Central memory CD8-positive, alpha-beta T cell (primary cell): Measurements from ENCODE around the gene OR6C75.
"Not testable (repeated sequence)": the region's sequence is repeated elsewhere in the genome, so short reads cannot be mapped to it uniquely, and the experiment has no call there.

Experiments
- ATAC-seq: fragments of 150-1000 bp; cut with Tn5 transposase; replicated peaks from 2 replicates; pipeline ENCODE4 v1.10.0; 2022; ENCODE audit warnings: mild to moderate bottlenecking, moderate FRiP score, moderate number of reproducible peaks; ENCODE audit not compliant: poor library complexity, severe bottlenecking; ENCODE audit errors: extremely low read depth
- DNase-seq, 2 donors: peaks; one replicate each; pipeline ENCODE4 v3.0.0; 2021; ENCODE audit warnings: low spot score in 2 of 2
- H3K27ac Mint-ChIP-seq: one replicate; pipeline ENCODE4 v1.8.0; 2022; ENCODE audit warnings: low read depth, mild to moderate bottlenecking, moderate library complexity, mixed read lengths
- H3K27me3 Mint-ChIP-seq: one replicate; pipeline ENCODE4 v1.8.0; 2022; ENCODE audit warnings: mixed read lengths
- H3K36me3 Mint-ChIP-seq: one replicate; pipeline ENCODE4 v1.8.0; 2022; ENCODE audit warnings: mild to moderate bottlenecking, moderate library complexity, mixed read lengths; ENCODE audit not compliant: insufficient read depth
- H3K4me1 Mint-ChIP-seq: one replicate; pipeline ENCODE4 v1.8.0; 2022; ENCODE audit warnings: mixed read lengths
- H3K4me3 Mint-ChIP-seq: one replicate; pipeline ENCODE4 v1.8.0; 2022; ENCODE audit warnings: mild to moderate bottlenecking, moderate library complexity, mixed read lengths
- H3K9me3 Mint-ChIP-seq: one replicate; pipeline ENCODE4 v1.8.0; 2022; ENCODE audit warnings: mixed read lengths

OR6C75 gene

GRCh38 chr12:55362675-55363074 is at the start of gene OR6C75:
TSS of gene OR6C75 (plus strand) at chr12:55362975. CDS start at chr12:55365111, 2,136 bp downstream.
- Mint-ChIP-seq H3K4me1 (no peaks in the 10 kb centered on the region), H3K4me3 (no peak within 1 kb of the TSS), H3K9me3 (no peaks in the 10 kb centered on the region), H3K27ac (no peak within 1 kb of the TSS), H3K27me3 (peaks cover 40% of the 10 kb centered on the region), H3K36me3 (peaks cover 1% of the 10 kb centered on the region)
- DNase-seq (no peak), ATAC-seq (no peak)

GRCh38 chr12:55314043-55314442 is 48.7 kb upstream of the OR6C75 start, which contains the start of gene OR6C1:
TSS of gene OR6C1 (plus strand) at chr12:55314343. CDS start at chr12:55320600, 6,257 bp downstream.
- Mint-ChIP-seq H3K36me3 (no peaks in the 10 kb centered on the region), H3K4me1 (no peaks in the 10 kb centered on the region), H3K27me3 (peaks cover 52% of the 10 kb centered on the region), H3K9me3 (no peaks in the 10 kb centered on the region), H3K27ac (no peak within 1 kb of the TSS), H3K4me3 (no peak within 1 kb of the TSS)
- ATAC-seq (no peak), DNase-seq (no peak)

- Mint-ChIP-seq H3K27me3 (peaks cover 58% of the 10 kb centered on the region), H3K9me3 (no peaks in the 10 kb centered on the region), H3K36me3 (no peaks in the 10 kb centered on the region), H3K4me3 (no peak overlapping the region), H3K4me1 (no peaks in the 10 kb centered on the region), H3K27ac (no peak overlapping the region)
- no peak for DNase-seq
- no peak for ATAC-seq
These were observed 42.6 kb upstream of the OR6C75 start for GRCh38 chr12:55320201-55320600.

GRCh38 chr12:55325801-55326200 is 37.0 kb upstream of the OR6C75 start:
- H3K4me1 Mint-ChIP-seq, H3K36me3 Mint-ChIP-seq, H3K4me3 Mint-ChIP-seq, H3K27ac Mint-ChIP-seq, ATAC-seq, DNase-seq, H3K9me3 Mint-ChIP-seq: not testable (repeated sequence)
- peaks cover 42% of the 10 kb centered on the region for H3K27me3 Mint-ChIP-seq

GRCh38 chr12:55330446-55330845 is 32.3 kb upstream of the OR6C75 start, which contains the start of gene OR6C3:
TSS of gene OR6C3 (plus strand) at chr12:55330746. CDS start at chr12:55331701, 955 bp downstream.
- no peak for DNase-seq
- no peaks in the 10 kb centered on the region for H3K9me3 Mint-ChIP-seq

GRCh38 chr12:55336002-55336401 is 26.8 kb upstream of the OR6C75 start:
- peaks cover 51% of the 10 kb centered on the region for H3K27me3 Mint-ChIP-seq
- DNase-seq: no peak
- H3K36me3 Mint-ChIP-seq: no peaks in the 10 kb centered on the region
- H3K4me1 Mint-ChIP-seq: no peaks in the 10 kb centered on the region
- H3K4me3 Mint-ChIP-seq: no peak overlapping the region
- no peak overlapping the region for H3K27ac Mint-ChIP-seq
- H3K9me3 Mint-ChIP-seq: no peaks in the 10 kb centered on the region
- ATAC-seq: no peak

More at GRCh38 chr12:55330446-55330845, 32.3 kb upstream of the OR6C75 start, which contains the start of gene OR6C3:
- H3K4me3 Mint-ChIP-seq: no peak within 1 kb of the TSS
- H3K36me3 Mint-ChIP-seq: no peaks in the 10 kb centered on the region
- H3K27ac Mint-ChIP-seq: no peak within 1 kb of the TSS
- ATAC-seq: no peak
- H3K27me3 Mint-ChIP-seq: peaks cover 35% of the 10 kb centered on the region
- H3K4me1 Mint-ChIP-seq: no peaks in the 10 kb centered on the region

- DNase-seq: not testable (repeated sequence)
- H3K27me3 Mint-ChIP-seq: peaks cover 46% of the 10 kb centered on the region
These were observed 7.4 kb upstream of the OR6C75 start for GRCh38 chr12:55355338-55355737.

GRCh38 chr12:55365086-55365485 is 2.3 kb downstream of the OR6C75 start:
- Mint-ChIP-seq H3K4me1 (no peaks in the 10 kb centered on the region), H3K36me3 (peaks cover 1% of the 10 kb centered on the region)

More at GRCh38 chr12:55355338-55355737, 7.4 kb upstream of the OR6C75 start:
- ATAC-seq, H3K4me1 Mint-ChIP-seq, H3K36me3 Mint-ChIP-seq, H3K4me3 Mint-ChIP-seq, H3K9me3 Mint-ChIP-seq, H3K27ac Mint-ChIP-seq: not testable (repeated sequence)

GRCh38 chr12:55372521-55372920 is 9.7 kb downstream of the OR6C75 start:
- Mint-ChIP-seq H3K9me3 (no peaks in the 10 kb centered on the region), H3K4me3 (no peak overlapping the region), H3K36me3 (no peaks in the 10 kb centered on the region), H3K4me1 (no peaks in the 10 kb centered on the region), H3K27me3 (peaks cover 36% of the 10 kb centered on the region), H3K27ac (no peak overlapping the region)
- ATAC-seq (no peak), DNase-seq (no peak)

More at GRCh38 chr12:55365086-55365485, 2.3 kb downstream of the OR6C75 start:
- Mint-ChIP-seq H3K9me3 (no peaks in the 10 kb centered on the region), H3K27ac (no peak overlapping the region), H3K27me3 (peaks cover 41% of the 10 kb centered on the region), H3K4me3 (no peak overlapping the region)
- ATAC-seq (no peak), DNase-seq (no peak)

GRCh38 chr12:55385891-55386290 is 23.1 kb downstream of the OR6C75 start:
- Mint-ChIP-seq H3K4me1 (no peaks in the 10 kb centered on the region), H3K4me3 (no peak overlapping the region), H3K27ac (no peak overlapping the region), H3K9me3 (no peaks in the 10 kb centered on the region), H3K36me3 (no peaks in the 10 kb centered on the region), H3K27me3 (peaks cover 43% of the 10 kb centered on the region)
- DNase-seq (no peak), ATAC-seq (no peak)

- Mint-ChIP-seq H3K27me3 (peaks cover 57% of the 10 kb centered on the region), H3K4me3 (no peak overlapping the region), H3K36me3 (no peaks in the 10 kb centered on the region), H3K4me1 (no peaks in the 10 kb centered on the region), H3K27ac (no peak overlapping the region), H3K9me3 (no peaks in the 10 kb centered on the region)
- no peak for DNase-seq
- ATAC-seq: no peak
These were observed 29.4 kb downstream of the OR6C75 start for GRCh38 chr12:55392032-55392795.

- DNase-seq: no peak
- no peak overlapping the region for H3K27ac Mint-ChIP-seq
These were observed 33.6 kb downstream of the OR6C75 start for GRCh38 chr12:55396326-55396725.

GRCh38 chr12:55400229-55400628 is 37.5 kb downstream of the OR6C75 start, which contains the start of gene OR6C65:
TSS of gene OR6C65 (plus strand) at chr12:55400529. CDS start at chr12:55400529, 0 bp downstream.
- H3K9me3 Mint-ChIP-seq: no peaks in the 10 kb centered on the region
- no peak for DNase-seq
- ATAC-seq: no peak
- no peak within 1 kb of the TSS for H3K4me3 Mint-ChIP-seq
- no peaks in the 10 kb centered on the region for H3K4me1 Mint-ChIP-seq
- peaks cover 55% of the 10 kb centered on the region for H3K27me3 Mint-ChIP-seq
- no peaks in the 10 kb centered on the region for H3K36me3 Mint-ChIP-seq
- no peak within 1 kb of the TSS for H3K27ac Mint-ChIP-seq

More at GRCh38 chr12:55396326-55396725, 33.6 kb downstream of the OR6C75 start:
- Mint-ChIP-seq H3K27me3 (peaks cover 71% of the 10 kb centered on the region), H3K4me1 (no peaks in the 10 kb centered on the region), H3K4me3 (no peak overlapping the region), H3K36me3 (no peaks in the 10 kb centered on the region), H3K9me3 (no peaks in the 10 kb centered on the region)
- no peak for ATAC-seq
